Inflammatory macrophage treated with lipopolysaccharide for 1 hour (primary cell): ENCODE data around the gene HAPLN2.
"Not testable (repeated sequence)": the region's sequence is repeated elsewhere in the genome, so short reads cannot be mapped to it uniquely, and the experiment has no call there.

Source experiments
- DNase-seq, 2 donors: peaks; one replicate each; pipeline ENCODE4 v3.0.0-alpha.2; 2020 to 2022

The HAPLN2 gene

GRCh38 chr1:156592158-156592909 is 26.9 kb upstream of the HAPLN2 start:
- DNase-seq: no peak

GRCh38 chr1:156592910-156593660 is 26.1 kb upstream of the HAPLN2 start:
- DNase-seq: no peak

- DNase-seq: no peak
These were observed 25.6 kb upstream of the HAPLN2 start for GRCh38 chr1:156593661-156593989.

GRCh38 chr1:156594190-156594589 is 25.0 kb upstream of the HAPLN2 start:
- no peak for DNase-seq

- no peak for DNase-seq
These were observed 24.2 kb upstream of the HAPLN2 start for GRCh38 chr1:156595016-156595415.

GRCh38 chr1:156596426-156596825 is 22.8 kb upstream of the HAPLN2 start:
- no peak for DNase-seq

- no peak for DNase-seq
These were observed 21.1 kb upstream of the HAPLN2 start for GRCh38 chr1:156598125-156598524.

- DNase-seq: no peak
These were observed 20.3 kb upstream of the HAPLN2 start for GRCh38 chr1:156598731-156599432.

GRCh38 chr1:156599811-156600210 is 19.4 kb upstream of the HAPLN2 start:
- peak; percentile 58 to 69 for DNase-seq

- DNase-seq: peak in 1 of 2 donors; percentile 3
These were observed 18.5 kb upstream of the HAPLN2 start for GRCh38 chr1:156600733-156601121.

- DNase-seq: peak; percentile 78 to 87
These were observed 17.9 kb upstream of the HAPLN2 start, which contains the start of gene GPATCH4 for GRCh38 chr1:156601122-156601830. TSS of gene GPATCH4 (minus strand) at chr1:156601479.

GRCh38 chr1:156601892-156602291 is 17.3 kb upstream of the HAPLN2 start:
- DNase-seq: no peak

GRCh38 chr1:156602557-156602993 is 16.6 kb upstream of the HAPLN2 start:
- DNase-seq: peak; percentile 12 to 49

GRCh38 chr1:156607344-156607743 is 11.9 kb upstream of the HAPLN2 start:
- not testable (repeated sequence) for DNase-seq

GRCh38 chr1:156608036-156608674 is 11.1 kb upstream of the HAPLN2 start:
- peak; percentile 62 to 74 for DNase-seq

- DNase-seq: peak in 1 of 2 donors; percentile 38
These were observed 10.2 kb upstream of the HAPLN2 start for GRCh38 chr1:156608981-156609380.

- not testable (repeated sequence) for DNase-seq
These were observed 9.1 kb upstream of the HAPLN2 start for GRCh38 chr1:156610072-156610471.

GRCh38 chr1:156612666-156613065 is 6.5 kb upstream of the HAPLN2 start:
- peak; percentile 18 to 43 for DNase-seq

GRCh38 chr1:156615946-156616345 is 3.3 kb upstream of the HAPLN2 start:
- no peak for DNase-seq

- DNase-seq: no peak
These were observed 2.8 kb upstream of the HAPLN2 start for GRCh38 chr1:156616463-156616862.

GRCh38 chr1:156619582-156619955 is 354 bp downstream of the HAPLN2 start:
- no peak for DNase-seq

GRCh38 chr1:156622581-156623297 is 3.5 kb downstream of the HAPLN2 start:
- no peak for DNase-seq
